Skin epidermis (tissue), 12 donors: ENCODE results near the gene DOK7.

ENCODE experiments used
- H3K27ac ChIP-seq, 21 experiments: fragments of 200-600 bp; sonication (generic) in 11 of 21; one replicate each; pipeline ENCODE4 v1.5.0; 2020; ENCODE audit warnings: mild to moderate bottlenecking in 3 of 21, inconsistent platforms in 2 of 21, moderate library complexity in 2 of 21
- H3K4me3 ChIP-seq, 7 experiments: fragments of 200-600 bp; sonication (generic) in 2 of 7; one replicate each; pipeline ENCODE4 v1.5.0; 2020; ENCODE audit warnings: inconsistent platforms in 2 of 7, mild to moderate bottlenecking in 2 of 7, moderate library complexity in 1 of 7

Gene DOK7

GRCh38 chr4:3514806-3515501 is 51.8 kb downstream of the DOK7 start:
- no peak overlapping the region for H3K4me3 ChIP-seq
- H3K27ac ChIP-seq: no peak overlapping the region

- Histone ChIP-seq H3K4me3 (no peak overlapping the region), H3K27ac (no peak overlapping the region)
Observed at GRCh38 chr4:3515646-3516045, 52.5 kb downstream of the DOK7 start.

- no peak overlapping the region for H3K27ac ChIP-seq
Observed at GRCh38 chr4:3516061-3516835, 53.1 kb downstream of the DOK7 start.

GRCh38 chr4:3516836-3517730 is 54.0 kb downstream of the DOK7 start:
- H3K4me3 ChIP-seq: no peak overlapping the region
- no peak overlapping the region for H3K27ac ChIP-seq

More at GRCh38 chr4:3516061-3516835, 53.1 kb downstream of the DOK7 start:
- H3K4me3 ChIP-seq: no peak overlapping the region

- Histone ChIP-seq H3K4me3 (no peak overlapping the region), H3K27ac (no peak overlapping the region)
Observed at GRCh38 chr4:3517731-3518510, 54.8 kb downstream of the DOK7 start.

- Histone ChIP-seq H3K4me3 (no peak overlapping the region), H3K27ac (no peak overlapping the region)
Observed at GRCh38 chr4:3518511-3518880, 55.4 kb downstream of the DOK7 start.

- no peak overlapping the region for H3K4me3 ChIP-seq
- no peak overlapping the region for H3K27ac ChIP-seq
Observed at GRCh38 chr4:3518941-3519340, 55.8 kb downstream of the DOK7 start.

- Histone ChIP-seq H3K4me3 (no peak overlapping the region), H3K27ac (no peak overlapping the region)
Observed at GRCh38 chr4:3519468-3520264, 56.6 kb downstream of the DOK7 start.

GRCh38 chr4:3520276-3520675 is 57.2 kb downstream of the DOK7 start:
- no peak overlapping the region for H3K27ac ChIP-seq
- H3K4me3 ChIP-seq: no peak overlapping the region

GRCh38 chr4:3520796-3521600 is 57.9 kb downstream of the DOK7 start:
- Histone ChIP-seq H3K4me3 (no peak overlapping the region), H3K27ac (no peak overlapping the region)

- Histone ChIP-seq H3K4me3 (no peak overlapping the region), H3K27ac (no peak overlapping the region)
Observed at GRCh38 chr4:3521621-3522325, 58.7 kb downstream of the DOK7 start.

GRCh38 chr4:3522326-3522640 is 59.2 kb downstream of the DOK7 start:
- Histone ChIP-seq H3K27ac (no peak overlapping the region), H3K4me3 (no peak overlapping the region)

- no peak overlapping the region for H3K4me3 ChIP-seq
- H3K27ac ChIP-seq: no peak overlapping the region
Observed at GRCh38 chr4:3522651-3523050, 59.5 kb downstream of the DOK7 start.

GRCh38 chr4:3523146-3523627 is 60.1 kb downstream of the DOK7 start:
- Histone ChIP-seq H3K27ac (no peak overlapping the region), H3K4me3 (no peak overlapping the region)

GRCh38 chr4:3523628-3524221 is 60.6 kb downstream of the DOK7 start:
- Histone ChIP-seq H3K4me3 (no peak overlapping the region), H3K27ac (no peak overlapping the region)

GRCh38 chr4:3524349-3524748 is 61.2 kb downstream of the DOK7 start:
- H3K27ac ChIP-seq: no peak overlapping the region
- no peak overlapping the region for H3K4me3 ChIP-seq

GRCh38 chr4:3524920-3525319 is 61.8 kb downstream of the DOK7 start:
- Histone ChIP-seq H3K4me3 (no peak overlapping the region), H3K27ac (no peak overlapping the region)
